A549 (cell line): ENCODE measurements around the gene KIF16B. TPM values are rescaled to one million over a fixed set of nuclear protein-coding genes. Genes with fewer than 3 reads are reported as not detected.

Source experiments
- ATAC-seq, 2 experiments: fragments of 200-7000 bp in 1 of 2; fragments of >200 bp in 1 of 2; cut with Nextera tagmentation in 1 of 2; cut with Tn5 transposase in 1 of 2; 3 replicates each; pipeline versions ENCODE4 v1.8.0 to v1.9.1; 2018 to 2020; ENCODE audit warnings: mild to moderate bottlenecking in 1 of 2, moderate library complexity in 1 of 2
- CTCF ChIA-PET: fragments of 300-600 bp; sonication (Branson Sonifier 250); formaldehyde crosslinking; extraction: SDS; loops from one replicate; lab custom pipeline; 2021; ENCODE audit warnings: antibody characterized with exemption, inconsistent platforms; lab: Yijun Ruan, JAX
- POLR2A ChIA-PET: fragments of 350-600 bp; formaldehyde crosslinking; extraction: SDS; loops from one replicate; lab custom pipeline; 2021; ENCODE audit warnings: antibody characterized with exemption, inconsistent platforms; lab: Yijun Ruan, JAX
- DNase-seq, 2 experiments: peaks; one replicate each; pipeline versions ENCODE4 v3.0.0 to v3.0.0-alpha.2; 2011 to 2016; ENCODE audit warnings: low read depth in 1 of 2, low spot score in 1 of 2
- FAIRE-seq: peaks from 2 replicates; lab custom pipeline; 2011; peaks lifted over from hg19 to GRCh38; lab: Jason Lieb, UNC
- H3K27ac ChIP-seq, 2 experiments: fragments of >200 bp; sonication (Bioruptor Twin); formaldehyde crosslinking; 3 replicates each; pipeline ENCODE4 v1.5.1; 2016 to 2017
- H3K4me1 ChIP-seq: fragments of >200 bp; sonication (Bioruptor Twin); formaldehyde crosslinking; 3 replicates; pipeline ENCODE4 v1.6.1; 2016
- H3K4me2 ChIP-seq: fragments of >200 bp; sonication (Bioruptor Twin); formaldehyde crosslinking; 3 replicates; pipeline ENCODE4 v1.6.1; 2016
- H3K4me3 ChIP-seq: fragments of >200 bp; sonication (Bioruptor Twin); formaldehyde crosslinking; 3 replicates; pipeline ENCODE4 v1.5.1; 2016
- H3K9me3 ChIP-seq: fragments of >200 bp; sonication (Bioruptor Twin); formaldehyde crosslinking; 3 replicates; pipeline ENCODE4 v1.6.1; 2016
- ATOH8 ChIP-seq: fragments of 250-450 bp; sonication (Bioruptor Pico); IDR thresholded peaks from 2 replicates; pipeline ENCODE4 v1.5.0; 2020; ENCODE audit warnings: low read depth, mild to moderate bottlenecking, moderate library complexity
- BHLHE40 ChIP-seq: IDR thresholded peaks from 2 replicates; pipeline ENCODE4 v1.6.1; 2012; ENCODE audit warnings: low read depth, low read length, inconsistent platforms
- CEBPB ChIP-seq, 2 experiments: fragments of >200 bp in 1 of 2; sonication (Bioruptor Twin) in 1 of 2; formaldehyde crosslinking in 1 of 2; IDR thresholded peaks; 2 replicates each; pipeline ENCODE4 v1.6.1; 2012 to 2016
- E2F6 ChIP-seq: IDR thresholded peaks from 2 replicates; pipeline ENCODE4 v1.6.1; 2012; ENCODE audit warnings: low read depth, borderline replicate concordance
- EHF ChIP-seq: fragments of 250-450 bp; sonication (Bioruptor Pico); IDR thresholded peaks from 2 replicates; pipeline ENCODE4 v1.5.0; 2020; ENCODE audit warnings: mild to moderate bottlenecking
- EHMT2 ChIP-seq: fragments of 200-600 bp; sonication (generic); IDR thresholded peaks from 2 replicates; pipeline ENCODE4 v1.6.1; 2016; ENCODE audit warnings: antibody characterized with exemption, low read depth, mild to moderate bottlenecking, moderate library complexity
- EP300 ChIP-seq, 2 experiments: fragments of >200 bp; sonication (Bioruptor Twin); formaldehyde crosslinking; IDR thresholded peaks; 2 replicates in 1 of 2; 3 replicates in 1 of 2; pipeline ENCODE4 v1.6.1; 2016 to 2017
- ESRRA ChIP-seq: fragments of 150-350 bp; IDR thresholded peaks from 2 replicates; pipeline ENCODE4 v1.6.1; 2014; ENCODE audit warnings: mild to moderate bottlenecking, low read length, borderline replicate concordance
- FOXS1 ChIP-seq: fragments of 250-450 bp; sonication (Bioruptor Pico); IDR thresholded peaks from 2 replicates; pipeline ENCODE4 v1.5.0; 2020; ENCODE audit warnings: mild to moderate bottlenecking, moderate library complexity
- GATA3 ChIP-seq: IDR thresholded peaks from 2 replicates; pipeline ENCODE4 v1.6.1; 2012; ENCODE audit warnings: borderline replicate concordance
- HDAC2 ChIP-seq: fragments of 200-600 bp; sonication (generic); IDR thresholded peaks from 2 replicates; pipeline ENCODE4 v1.6.1; 2016
- HES2 ChIP-seq: fragments of >200 bp; sonication (Bioruptor Twin); formaldehyde crosslinking; IDR thresholded peaks from 2 replicates; pipeline ENCODE4 v1.6.1; 2016
- HEYL ChIP-seq: fragments of 250-450 bp; sonication (Bioruptor Pico); IDR thresholded peaks from 2 replicates; pipeline ENCODE4 v1.8.0; 2021; ENCODE audit warnings: mild to moderate bottlenecking, moderate library complexity
- HMGXB4 ChIP-seq: fragments of 250-450 bp; sonication (Bioruptor Pico); IDR thresholded peaks from 2 replicates; pipeline ENCODE4 v1.5.0; 2021; ENCODE audit warnings: mild to moderate bottlenecking, moderate library complexity, borderline replicate concordance
- JUNB ChIP-seq: fragments of >200 bp; sonication (Bioruptor Twin); formaldehyde crosslinking; IDR thresholded peaks from 2 replicates; pipeline ENCODE4 v1.6.1; 2016
- KDM5A ChIP-seq: fragments of 200-600 bp; sonication (generic); IDR thresholded peaks from 2 replicates; pipeline ENCODE4 v1.6.1; 2016; ENCODE audit warnings: antibody characterized with exemption, mild to moderate bottlenecking
- MYC ChIP-seq: IDR thresholded peaks from 2 replicates; pipeline ENCODE4 v1.6.1; 2012; ENCODE audit warnings: mild to moderate bottlenecking, inconsistent platforms, low read length, improper control_type of control experiment, borderline replicate concordance
- NFE2L2 ChIP-seq: fragments of 150-350 bp; conservative IDR thresholded peaks from 2 replicates; pipeline ENCODE4 v1.6.1; 2014; ENCODE audit warnings: low read length
- PHF8 ChIP-seq: fragments of 200-600 bp; sonication (generic); IDR thresholded peaks from 2 replicates; pipeline ENCODE4 v1.6.1; 2016; ENCODE audit warnings: low read depth, mild to moderate bottlenecking, antibody characterized with exemption, moderate library complexity, borderline replicate concordance
- POLR2A ChIP-seq: IDR thresholded peaks from 2 replicates; pipeline ENCODE4 v1.6.1; 2012; ENCODE audit warnings: mild to moderate bottlenecking, low read length
- RFX5 ChIP-seq: fragments of 450-650 bp; IDR thresholded peaks from 2 replicates; pipeline ENCODE4 v1.7.1; 2014; ENCODE audit warnings: antibody characterized with exemption, mild to moderate bottlenecking, moderate library complexity
- SMC3 ChIP-seq: fragments of >200 bp; sonication (Bioruptor Twin); formaldehyde crosslinking; IDR thresholded peaks from 3 replicates; pipeline ENCODE4 v1.6.1; 2018; ENCODE audit warnings: inconsistent platforms
- USF2 ChIP-seq: fragments of 450-650 bp; IDR thresholded peaks from 2 replicates; pipeline ENCODE4 v1.6.1; 2014; ENCODE audit warnings: antibody characterized with exemption
- ZC3H11A ChIP-seq: fragments of 450-650 bp; IDR thresholded peaks from 2 replicates; pipeline ENCODE4 v1.6.1; 2014; ENCODE audit warnings: antibody characterized with exemption, mild to moderate bottlenecking
- ZSCAN20 ChIP-seq: fragments of 250-450 bp; sonication (Bioruptor Pico); IDR thresholded peaks from 2 replicates; pipeline ENCODE4 v1.8.0; 2022; ENCODE audit warnings: mild to moderate bottlenecking, moderate library complexity
- WGBS: methylation state at CpG from one replicate; pipeline ENCODE4 v1.1.6; 2017; ENCODE audit errors: missing lambda C conversion rate; 5-methylcytosine and 5-hydroxymethylcytosine counted together
- polyA plus RNA-seq, 4 experiments: library from polyadenylated mRNA; depleted of rRNA in 3 of 4; stranded (reverse); fragments of >200 nt; fragmentation: RNase III in 1 of 4; extraction: RNeasy Plus Mini Kit Qiagen cat#74134 plus additional on column Dnase treatment in 1 of 4; gene quantifications; 2 replicates in 3 of 4; 3 replicates in 1 of 4; pipeline ENCODE4 v1.2.3, GENCODE V29; 2011 to 2017

Gene KIF16B
- polyA plus RNA-seq, 2 of the 4 experiments (the other 2 are of a cell fraction), result 14.1 to 23.3 TPM

GRCh38 chr20:16569246-16570153, 3.7 kb downstream of the KIF16B start:
- Histone ChIP-seq H3K27ac (no peak overlapping the region), H3K9me3 (no peaks in the 10 kb centered on the region), H3K4me3 (no peak overlapping the region), H3K4me1 (peaks cover 20% of the 10 kb centered on the region; the same call in 2 of the 3 replicates), H3K4me2 (no peak overlapping the region)
- TF ChIP-seq HDAC2, result no peak
- TF ChIP-seq EP300 (IDR thresholded peaks at IDR 0.05), result no peak
- TF ChIP-seq SMC3, result no peak
- no peak for TF ChIP-seq RFX5
- no peak for TF ChIP-seq POLR2A
- no peak for TF ChIP-seq E2F6
- TF ChIP-seq ESRRA, result no peak
- no peak for TF ChIP-seq MYC
- no peak for TF ChIP-seq HMGXB4
- TF ChIP-seq BHLHE40, result no peak
- TF ChIP-seq FOXS1 (CRISPR knock-in tag), result no peak
- TF ChIP-seq ZSCAN20 (CRISPR knock-in tag), result no peak
- ChIA-PET POLR2A (no interaction called here), CTCF (no interaction called here)
- 89% methylated on average over 4 of the region's 4 CpGs for WGBS
- ATAC-seq (no peak), DNase-seq (no peak), FAIRE-seq (no peak)

- POLR2A ChIA-PET, result no interaction called here
- TF ChIP-seq GATA3, result no peak
- TF ChIP-seq CEBPB (IDR thresholded peaks at IDR 0.05), result no peak
- no peak for TF ChIP-seq EHMT2
- TF ChIP-seq ATOH8 (CRISPR knock-in tag), result no peak
- TF ChIP-seq USF2, result no peak
- TF ChIP-seq ZC3H11A, result no peak
- no peak for TF ChIP-seq NFE2L2
- no peak for TF ChIP-seq FOXS1 (CRISPR knock-in tag)
- no peak for TF ChIP-seq HEYL (CRISPR knock-in tag)
- TF ChIP-seq HES2, result no peak
- TF ChIP-seq PHF8, result no peak
- no peak for TF ChIP-seq KDM5A
- TF ChIP-seq EHF, result no peak
- no peak for TF ChIP-seq JUNB
- Histone ChIP-seq H3K4me2 (no peak overlapping the region), H3K9me3 (no peaks in the 10 kb centered on the region), H3K27ac (no peak overlapping the region), H3K4me3 (no peak overlapping the region), H3K4me1 (peaks cover 7% of the 10 kb centered on the region; the same call in 1 of the 3 replicates)
- WGBS, result 93% methylated on average over 5 of the region's 5 CpGs
- ATAC-seq (no peak), DNase-seq (no peak), FAIRE-seq (no peak)
- CTCF ChIA-PET, result interaction anchor here (0.9 kb wide), 1 partner anchor 12 kb away, joined by 3 read pairs; no protein-coding TSS in a partner anchor
These were observed 7.2 kb downstream of the KIF16B start for GRCh38 chr20:16566080-16566479.
